ENCODE measurements around the gene RAB1B. TPM values are rescaled to one million over a fixed set of nuclear protein-coding genes. Genes with fewer than 3 reads are reported as not detected.

Gene RAB1B
- total RNA-seq, 4 donors from 2014 or later = 46.3 to 95.3 (median 68.6) TPM

GRCh38 chr11:66291706-66292542, 23.5 kb downstream of the RAB1B start, which contains the start of gene TMEM151A:
TSS of gene TMEM151A (plus strand) at chr11:66291894. CDS start at chr11:66292014, 120 bp downstream.
- TF ChIP-seq CTCF (IDR thresholded peaks at IDR 0.05; ENCODE audit: low read depth) = no peak

GRCh38 chr11:66292543-66293332, 24.3 kb downstream of the RAB1B start:
- no peak for TF ChIP-seq CTCF (IDR thresholded peaks at IDR 0.05; ENCODE audit: low read depth)

GRCh38 chr11:66293352-66293751, 24.9 kb downstream of the RAB1B start:
- no peak for TF ChIP-seq CTCF (IDR thresholded peaks at IDR 0.05; ENCODE audit: low read depth)

- TF ChIP-seq CTCF (IDR thresholded peaks at IDR 0.05; ENCODE audit: low read depth) = no peak
These were observed 25.6 kb downstream of the RAB1B start for GRCh38 chr11:66293777-66294625.

GRCh38 chr11:66294626-66295620, 26.5 kb downstream of the RAB1B start:
- no peak for TF ChIP-seq CTCF (IDR thresholded peaks at IDR 0.05; ENCODE audit: low read depth)

GRCh38 chr11:66297610-66298009, 29.2 kb downstream of the RAB1B start:
- TF ChIP-seq CTCF (IDR thresholded peaks at IDR 0.05; ENCODE audit: low read depth) = no peak
